ENCODE data around the gene CYP24A1.

DNA sequence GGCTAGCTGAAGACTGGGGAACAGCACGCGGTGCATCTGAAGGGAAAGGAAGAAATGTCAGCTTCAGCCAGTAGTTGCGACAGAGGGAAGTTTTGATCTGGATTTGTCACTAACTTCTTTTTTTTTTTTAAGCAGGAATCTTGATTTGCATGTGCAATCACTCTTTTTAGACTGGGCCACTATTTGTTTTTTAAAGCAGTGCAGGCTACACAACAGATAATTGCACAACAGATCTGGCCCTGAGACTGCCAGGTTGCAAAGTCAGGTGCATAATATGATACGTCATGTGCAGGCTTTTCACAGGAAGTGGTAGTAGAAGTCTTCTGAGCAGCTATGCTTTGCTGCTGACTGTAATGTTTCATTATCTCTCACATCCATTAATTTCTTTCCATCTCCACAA is 47.6 kb upstream of the CYP24A1 start:
- TF ChIP-seq, protein P1, sequence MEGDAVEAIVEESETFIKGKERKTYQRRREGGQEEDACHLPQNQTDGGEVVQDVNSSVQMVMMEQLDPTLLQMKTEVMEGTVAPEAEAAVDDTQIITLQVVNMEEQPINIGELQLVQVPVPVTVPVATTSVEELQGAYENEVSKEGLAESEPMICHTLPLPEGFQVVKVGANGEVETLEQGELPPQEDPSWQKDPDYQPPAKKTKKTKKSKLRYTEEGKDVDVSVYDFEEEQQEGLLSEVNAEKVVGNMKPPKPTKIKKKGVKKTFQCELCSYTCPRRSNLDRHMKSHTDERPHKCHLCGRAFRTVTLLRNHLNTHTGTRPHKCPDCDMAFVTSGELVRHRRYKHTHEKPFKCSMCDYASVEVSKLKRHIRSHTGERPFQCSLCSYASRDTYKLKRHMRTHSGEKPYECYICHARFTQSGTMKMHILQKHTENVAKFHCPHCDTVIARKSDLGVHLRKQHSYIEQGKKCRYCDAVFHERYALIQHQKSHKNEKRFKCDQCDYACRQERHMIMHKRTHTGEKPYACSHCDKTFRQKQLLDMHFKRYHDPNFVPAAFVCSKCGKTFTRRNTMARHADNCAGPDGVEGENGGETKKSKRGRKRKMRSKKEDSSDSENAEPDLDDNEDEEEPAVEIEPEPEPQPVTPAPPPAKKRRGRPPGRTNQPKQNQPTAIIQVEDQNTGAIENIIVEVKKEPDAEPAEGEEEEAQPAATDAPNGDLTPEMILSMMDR (conservative IDR thresholded peaks at IDR 0.05): no peak
- no peak for TF ChIP-seq ZFX (IDR thresholded peaks at IDR 0.05)
